ENCODE results near the gene CCDC40.

GRCh38 chr17:80053102-80053501, 16.7 kb downstream of the CCDC40 start:
- TF ChIP-seq CTCF (IDR thresholded peaks at IDR 0.05) (no peak), POLR2A (IDR thresholded peaks at IDR 0.05) (no peak)

Measured in thyroid gland (tissue), 4 donors.